Thymus (tissue), 11 donors: ENCODE results near the gene IFT57. TPM values are rescaled to one million over a fixed set of nuclear protein-coding genes. Genes with fewer than 3 reads are reported as not detected.

Experiments
- DNase-seq, 9 donors: peaks; one replicate each; pipeline ENCODE4 v3.0.0-alpha.2; 2013; ENCODE audit warnings: low spot score in 9 of 9, low read depth in 6 of 9, missing footprints in 1 of 9
- H3K27ac ChIP-seq, 2 donors: one replicate each; pipeline ENCODE4 v1.5.1; 2013; ENCODE audit warnings: control low read depth in 1 of 2, low read depth in 1 of 2, low read length in 1 of 2, mild to moderate bottlenecking in 1 of 2, moderate library complexity in 1 of 2
- H3K27me3 ChIP-seq, 2 donors: one replicate each; pipeline ENCODE4 v1.5.1; 2013; ENCODE audit warnings: low read length in 1 of 2; ENCODE audit not compliant: control insufficient read depth in 2 of 2, insufficient read depth in 1 of 2
- H3K36me3 ChIP-seq, 2 donors: one replicate each; pipeline ENCODE4 v1.5.1; 2013; ENCODE audit warnings: low read length in 1 of 2, mild to moderate bottlenecking in 1 of 2, moderate library complexity in 1 of 2; ENCODE audit not compliant: control insufficient read depth in 2 of 2, insufficient read depth in 2 of 2
- H3K4me1 ChIP-seq, 2 donors: one replicate each; pipeline ENCODE4 v1.5.1; 2013; ENCODE audit warnings: low read length in 2 of 2; ENCODE audit not compliant: control insufficient read depth in 2 of 2, insufficient read depth in 2 of 2
- H3K4me3 ChIP-seq, 2 donors: one replicate each; pipeline ENCODE4 v1.5.1; 2013; ENCODE audit warnings: low read length in 2 of 2, control low read depth in 1 of 2, mild to moderate bottlenecking in 1 of 2
- H3K9me3 ChIP-seq, 2 donors: one replicate each; pipeline ENCODE4 v1.5.1; 2013; ENCODE audit warnings: low read length in 1 of 2, mild to moderate bottlenecking in 1 of 2; ENCODE audit not compliant: control insufficient read depth in 2 of 2, insufficient read depth in 1 of 2
- WGBS: extraction: QIAGEN DNeasy Blood & Tissue Kit; methylation state at CpG from one replicate; pipeline ENCODE4 v1.1.7; 2013; 5-methylcytosine and 5-hydroxymethylcytosine counted together
- polyA plus RNA-seq: library from polyadenylated mRNA; stranded (reverse); fragments of 200-250 nt; gene quantifications from one replicate; pipeline ENCODE4 v1.2.3, GENCODE V29; 2013
- total RNA-seq: library from RNA; stranded (reverse); fragments of 120-200 nt; gene quantifications from one replicate; pipeline ENCODE4 v1.2.4, GENCODE V29; 2013
- donor health status: healthy.

Gene IFT57
- total and polyA plus RNA-seq, 2 donors, result 23.5 to 27.2 TPM

DNA sequence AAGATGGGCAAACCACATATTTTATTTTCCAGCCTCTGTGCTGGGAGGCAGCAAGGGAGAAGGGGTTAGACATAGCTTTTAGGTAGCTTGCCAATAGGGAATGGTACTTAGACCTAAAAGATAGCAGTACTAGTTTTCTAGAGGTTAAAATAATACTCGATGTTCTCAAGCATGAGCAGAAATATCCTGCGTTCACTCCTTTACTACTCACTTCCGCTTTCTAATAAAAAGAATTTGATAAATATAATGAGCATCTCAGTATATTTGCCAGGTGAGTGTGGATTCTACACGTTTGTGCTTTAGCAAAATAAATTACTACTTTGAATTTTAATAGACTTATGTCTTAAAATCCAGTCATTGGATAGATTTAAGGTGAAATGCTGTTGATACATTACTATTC, 92.0 kb downstream of the IFT57 start:
- H3K36me3 ChIP-seq, result peaks cover 4 to 8% of the 10 kb centered on the region in 2 donors
- H3K9me3 ChIP-seq, result no peaks in the 10 kb centered on the region
- H3K27me3 ChIP-seq, result no peaks in the 10 kb centered on the region
- WGBS, result 94% methylated on average over 4 of the region's 4 CpGs
- no peak overlapping the region for H3K27ac ChIP-seq
- H3K4me1 ChIP-seq, result peaks cover 32 to 46% of the 10 kb centered on the region in 2 donors
- H3K4me3 ChIP-seq, result no peak overlapping the region
- DNase-seq, result no peak

DNA sequence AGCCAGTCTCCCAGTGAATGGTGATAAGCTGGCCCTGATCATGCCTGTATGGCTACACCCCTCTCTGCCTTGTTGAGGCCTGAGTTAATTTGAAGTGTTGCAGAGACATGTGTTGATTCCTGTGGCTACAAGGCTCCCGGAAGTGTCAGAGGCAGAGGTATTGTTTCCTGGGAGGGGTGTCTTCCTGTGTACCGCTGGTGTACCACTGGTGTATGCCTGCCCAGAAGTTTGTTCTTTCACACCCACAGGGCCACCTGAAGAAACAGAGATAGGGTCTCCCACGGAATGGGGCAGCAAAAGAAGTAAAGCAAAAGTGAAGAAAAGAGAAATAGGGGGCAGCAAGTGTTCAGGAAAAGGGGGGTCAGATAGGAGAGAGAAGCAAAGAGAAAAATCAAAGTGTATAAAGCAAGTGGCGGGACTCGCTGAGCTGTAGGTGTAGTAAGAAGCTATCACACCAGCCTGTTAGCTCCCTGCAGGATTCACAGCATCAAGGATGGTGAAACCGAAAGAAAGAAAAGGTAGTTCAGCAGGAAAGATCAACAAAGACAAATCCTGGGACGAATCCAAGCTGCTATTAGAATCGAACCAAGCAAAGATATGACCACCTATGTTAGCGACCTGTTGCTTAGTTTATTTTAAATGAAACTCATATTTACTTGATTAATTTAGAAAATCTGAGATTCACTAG, 94.8 kb downstream of the IFT57 start:
- peaks cover 4 to 8% of the 10 kb centered on the region in 2 donors for H3K36me3 ChIP-seq
- H3K4me1 ChIP-seq, result peaks cover 24 to 55% of the 10 kb centered on the region in 2 donors
- no peaks in the 10 kb centered on the region for H3K27me3 ChIP-seq
- no peaks in the 10 kb centered on the region for H3K9me3 ChIP-seq
- 36% methylated on average over 9 of the region's 9 CpGs for WGBS
- peak overlapping the region; percentile 23 to 26 for H3K4me3 ChIP-seq
- peak overlapping the region; percentile 96 to 98 for H3K27ac ChIP-seq
- peak in 7 of 9 donors; percentile 38 to 88 (median 70) for DNase-seq

DNA sequence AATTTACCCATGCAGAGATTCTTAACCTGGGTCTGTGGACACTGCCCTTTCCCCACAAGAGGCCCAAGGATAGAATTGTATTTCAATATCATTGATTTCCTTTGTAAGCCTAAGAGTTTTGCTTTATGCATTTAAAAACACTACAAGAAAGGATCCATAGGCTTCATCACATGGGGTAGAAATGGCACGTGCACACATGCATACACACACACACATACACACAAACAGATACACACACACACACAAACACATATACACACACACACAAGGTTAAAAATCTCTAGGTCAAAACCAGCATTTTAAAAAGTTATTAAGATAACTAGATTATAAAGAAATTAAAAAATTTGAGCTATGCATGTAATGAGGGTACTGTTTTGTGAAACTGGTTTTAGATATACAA, 95.9 kb downstream of the IFT57 start:
- Histone ChIP-seq H3K27me3 (no peaks in the 10 kb centered on the region), H3K36me3 (peaks cover 4 to 5% of the 10 kb centered on the region in 2 donors), H3K27ac (peak overlapping the region; percentile 96 to 99), H3K4me3 (peak overlapping the region; percentile 49), H3K9me3 (no peaks in the 10 kb centered on the region), H3K4me1 (peaks cover 24 to 48% of the 10 kb centered on the region in 2 donors)
- 41% methylated on average over 1 of the region's 1 CpG for WGBS
- no peak for DNase-seq

DNA sequence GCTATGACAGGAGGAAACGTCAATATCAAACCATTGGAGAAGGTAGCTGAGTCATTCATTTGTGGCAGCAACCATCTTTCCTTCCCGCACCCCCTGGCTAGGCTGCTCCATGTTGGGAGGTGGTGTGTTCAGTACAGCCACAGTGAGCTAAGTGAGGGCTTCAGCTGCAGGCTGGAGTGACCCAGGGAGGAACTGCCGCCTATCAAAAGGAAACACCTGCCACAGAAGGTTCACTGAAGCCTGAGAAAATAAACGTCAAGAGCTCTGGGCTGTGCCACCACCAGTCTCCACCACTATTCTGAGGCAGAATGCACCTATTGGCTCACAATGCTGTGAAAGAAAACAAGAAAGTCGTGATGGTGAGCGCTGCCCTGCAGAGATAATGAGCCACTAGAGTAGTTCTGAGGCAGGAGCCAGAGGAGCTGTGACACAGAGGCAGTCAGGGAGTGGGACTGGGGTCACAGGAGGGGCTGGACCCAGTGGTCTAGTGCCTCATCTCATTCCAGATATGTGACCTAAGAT, 96.6 kb downstream of the IFT57 start:
- DNase-seq, result peak; percentile 54 to 92 (median 75)
- no peaks in the 10 kb centered on the region for H3K9me3 ChIP-seq
- WGBS, result 4% methylated on average over 6 of the region's 6 CpGs
- H3K36me3 ChIP-seq, result peaks cover 4 to 5% of the 10 kb centered on the region in 2 donors
- no peaks in the 10 kb centered on the region for H3K27me3 ChIP-seq
- peak overlapping the region; percentile 49 for H3K4me3 ChIP-seq
- H3K4me1 ChIP-seq, result peaks cover 24 to 47% of the 10 kb centered on the region in 2 donors
- H3K27ac ChIP-seq, result peak overlapping the region; percentile 96 to 99

DNA sequence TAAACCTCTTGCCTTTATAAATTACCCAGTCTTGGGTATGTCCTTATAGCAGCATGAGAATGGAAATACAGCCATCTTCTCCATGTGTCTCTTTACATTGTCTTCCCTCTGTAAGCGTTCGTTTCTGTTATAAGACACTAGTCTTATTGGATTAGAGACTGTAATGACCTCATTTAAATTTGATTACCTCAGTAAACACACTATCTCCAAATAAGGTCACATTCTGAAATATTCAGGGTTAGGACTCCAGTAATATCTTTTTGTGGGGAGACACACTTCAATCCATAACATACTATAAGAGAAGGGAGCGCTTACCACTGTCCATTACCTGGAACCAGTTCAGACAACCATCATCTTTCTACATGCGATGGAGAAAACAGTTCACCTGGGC, 97.1 kb downstream of the IFT57 start:
- Histone ChIP-seq H3K4me1 (peaks cover 24 to 47% of the 10 kb centered on the region in 2 donors), H3K27ac (peak overlapping the region; percentile 96 to 99), H3K27me3 (no peaks in the 10 kb centered on the region), H3K4me3 (peak overlapping the region; percentile 49), H3K9me3 (no peaks in the 10 kb centered on the region), H3K36me3 (peaks cover 4 to 5% of the 10 kb centered on the region in 2 donors)
- WGBS, result 16% methylated on average over 4 of the region's 4 CpGs
- DNase-seq, result no peak

DNA sequence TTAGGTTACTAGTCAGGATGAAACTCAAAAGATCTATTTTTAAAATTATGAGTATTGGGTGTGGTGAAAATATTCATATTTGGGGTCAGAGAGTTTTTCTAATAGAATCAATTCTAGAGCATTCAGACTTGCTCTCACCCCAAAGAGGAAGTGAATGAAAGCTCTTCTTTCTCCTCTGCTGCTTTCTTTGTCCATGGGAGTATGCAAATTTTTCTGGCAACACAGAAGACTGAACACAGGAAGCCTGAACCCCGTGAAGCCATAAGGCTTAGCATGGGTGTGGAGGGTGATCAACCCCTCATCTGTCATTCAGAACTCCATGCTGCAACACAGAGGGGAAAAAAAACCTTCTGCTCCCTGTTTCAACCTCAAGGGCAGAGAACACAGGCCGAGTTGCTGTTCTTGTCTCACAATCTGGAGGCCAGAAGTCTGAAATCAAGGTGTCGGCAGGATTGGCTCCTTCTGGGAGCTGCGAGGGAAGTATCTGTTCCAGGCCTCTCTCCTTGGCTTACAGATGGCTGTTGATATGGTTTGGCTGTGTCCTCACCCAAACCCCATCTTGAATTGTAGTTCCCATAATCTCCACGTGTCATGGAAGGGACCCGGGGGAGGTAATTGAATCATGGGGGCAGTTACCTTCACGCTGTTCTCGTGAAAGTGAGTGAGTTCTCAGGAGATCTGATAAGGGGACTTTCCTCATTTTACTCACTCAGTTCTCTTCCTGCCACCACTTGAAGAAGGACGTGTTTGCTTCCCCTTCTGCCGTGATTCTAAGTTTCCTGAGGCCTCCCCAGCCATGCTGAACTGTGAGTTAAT, 97.7 kb downstream of the IFT57 start:
- peak overlapping the region; percentile 96 to 99 for H3K27ac ChIP-seq
- peak in 8 of 9 donors; percentile 44 to 85 (median 63) for DNase-seq
- H3K4me3 ChIP-seq, result peak overlapping the region; percentile 49

DNA sequence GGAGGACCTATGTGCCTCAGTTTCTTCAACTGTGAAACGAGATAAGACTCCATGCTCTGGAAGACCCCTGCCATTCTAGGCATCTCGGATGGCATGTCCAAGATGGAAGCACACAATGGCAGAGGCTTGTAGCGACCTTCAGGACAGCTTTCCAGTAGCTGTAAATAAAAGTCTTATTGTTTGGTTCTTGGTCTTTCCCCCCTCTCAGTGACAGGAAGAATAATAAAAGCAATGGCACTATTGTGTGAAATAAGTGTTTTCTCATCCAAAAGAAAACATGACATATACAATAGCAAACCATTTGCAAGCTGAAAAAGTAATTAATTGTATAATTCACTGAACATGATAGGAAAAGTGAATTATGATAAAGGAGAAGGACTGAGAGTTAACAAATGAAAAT, 98.9 kb downstream of the IFT57 start:
- Histone ChIP-seq H3K4me3 (no peak overlapping the region), H3K4me1 (peaks cover 22 to 45% of the 10 kb centered on the region in 2 donors), H3K36me3 (peaks cover 0 to 2% of the 10 kb centered on the region in 2 donors), H3K27me3 (no peaks in the 10 kb centered on the region), H3K27ac (no peak overlapping the region), H3K9me3 (no peaks in the 10 kb centered on the region)
- no peak for DNase-seq
- 97% methylated on average over 3 of the region's 3 CpGs for WGBS

More for the DNA sequence above, 97.7 kb downstream of the IFT57 start:
- peaks cover 4 to 5% of the 10 kb centered on the region in 2 donors for H3K36me3 ChIP-seq
- H3K4me1 ChIP-seq, result peaks cover 24 to 50% of the 10 kb centered on the region in 2 donors
- 4% methylated on average over 10 of the region's 10 CpGs for WGBS
- no peaks in the 10 kb centered on the region for H3K27me3 ChIP-seq
- H3K9me3 ChIP-seq, result no peaks in the 10 kb centered on the region

DNA sequence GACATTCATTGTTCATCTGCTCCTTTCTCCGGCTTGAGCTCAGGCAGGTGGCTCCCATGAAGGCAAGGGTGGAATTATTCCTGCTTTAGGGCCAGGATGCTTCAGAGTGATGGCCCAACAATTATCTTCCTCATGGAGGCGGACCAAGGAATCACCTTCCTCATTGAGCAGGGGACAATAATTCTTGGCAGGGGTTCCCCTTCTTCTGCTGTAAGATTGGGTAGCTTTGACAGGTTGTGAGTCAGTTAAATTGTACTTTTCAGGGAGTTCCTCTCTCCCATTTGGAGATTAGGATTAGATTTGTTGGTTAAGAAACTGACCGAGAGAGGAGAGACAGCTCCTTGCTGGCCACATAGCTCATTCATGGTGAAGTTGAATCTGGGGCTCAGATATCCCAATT, 99.9 kb downstream of the IFT57 start:
- Histone ChIP-seq H3K27me3 (no peaks in the 10 kb centered on the region), H3K4me1 (peaks cover 17 to 39% of the 10 kb centered on the region in 2 donors), H3K9me3 (no peaks in the 10 kb centered on the region), H3K27ac (no peak overlapping the region), H3K36me3 (no peaks in the 10 kb centered on the region), H3K4me3 (no peak overlapping the region)
- WGBS, result 97% methylated on average over 3 of the region's 3 CpGs
- no peak for DNase-seq
